Parathyroid adenoma (tissue), 2 donors: ENCODE results near the gene GPR183.

ENCODE experiments used
- H2AFZ ChIP-seq: fragments of 300-600 bp; sonication (generic); one replicate; pipeline ENCODE4 v1.7.0; 2017; ENCODE audit warnings: antibody characterized with exemption, mild to moderate bottlenecking
- H3K27ac ChIP-seq: fragments of 300-600 bp; sonication (generic); one replicate; pipeline ENCODE4 v1.7.0; 2017
- H3K27me3 ChIP-seq: fragments of 300-600 bp; sonication (generic); one replicate; pipeline ENCODE4 v1.7.0; 2017; ENCODE audit warnings: low read length; ENCODE audit not compliant: control insufficient read depth, insufficient read depth
- H3K36me3 ChIP-seq: fragments of 300-600 bp; sonication (generic); one replicate; pipeline ENCODE4 v1.7.0; 2017; ENCODE audit warnings: low read length; ENCODE audit not compliant: control insufficient read depth, insufficient read depth
- H3K4me1 ChIP-seq: fragments of 300-600 bp; sonication (generic); one replicate; pipeline ENCODE4 v1.7.0; 2017; ENCODE audit warnings: control low read depth
- H3K4me2 ChIP-seq: fragments of 300-600 bp; sonication (generic); one replicate; pipeline ENCODE4 v1.7.0; 2017; ENCODE audit warnings: low read length
- H3K4me3 ChIP-seq: fragments of 300-600 bp; sonication (generic); one replicate; pipeline ENCODE4 v1.7.0; 2017; ENCODE audit warnings: low read depth, low read length
- H3K79me2 ChIP-seq: fragments of 300-600 bp; sonication (generic); one replicate; pipeline ENCODE4 v1.7.0; 2017; ENCODE audit warnings: control low read depth
- H3K9ac ChIP-seq: fragments of 300-600 bp; sonication (generic); one replicate; pipeline ENCODE4 v1.7.0; 2017; ENCODE audit warnings: mild to moderate bottlenecking
- H3K9me3 ChIP-seq: fragments of 300-600 bp; sonication (generic); one replicate; pipeline ENCODE4 v1.7.0; 2017; ENCODE audit warnings: low read length; ENCODE audit not compliant: control insufficient read depth
- CTCF ChIP-seq: fragments of 300-600 bp; sonication (generic); IDR thresholded peaks from one replicate; pipeline ENCODE4 v1.7.0; 2017; ENCODE audit warnings: antibody characterized with exemption, mild to moderate bottlenecking
- donor health status: primary hyperparathyroidism.

Gene GPR183

GRCh38 chr13:99313501-99313900 is 6.3 kb upstream of the GPR183 start:
- Histone ChIP-seq H3K36me3 (no peaks in the 10 kb centered on the region), H2AFZ (no peak overlapping the region), H3K79me2 (no peaks in the 10 kb centered on the region), H3K4me2 (no peak overlapping the region), H3K4me3 (no peak overlapping the region), H3K4me1 (no peaks in the 10 kb centered on the region), H3K9me3 (no peaks in the 10 kb centered on the region), H3K9ac (no peak overlapping the region), H3K27ac (no peak overlapping the region), H3K27me3 (no peaks in the 10 kb centered on the region)
- TF ChIP-seq CTCF = no peak

GRCh38 chr13:99312493-99312883 is 5.3 kb upstream of the GPR183 start:
- TF ChIP-seq CTCF = no peak
- Histone ChIP-seq H3K9ac (no peak overlapping the region), H3K4me1 (no peaks in the 10 kb centered on the region), H3K4me3 (no peak overlapping the region), H2AFZ (no peak overlapping the region), H3K27me3 (no peaks in the 10 kb centered on the region), H3K79me2 (no peaks in the 10 kb centered on the region), H3K4me2 (no peak overlapping the region), H3K9me3 (no peaks in the 10 kb centered on the region), H3K36me3 (no peaks in the 10 kb centered on the region), H3K27ac (no peak overlapping the region)

GRCh38 chr13:99311748-99312492 is 4.7 kb upstream of the GPR183 start:
- Histone ChIP-seq H3K27ac (no peak overlapping the region), H3K4me2 (no peak overlapping the region), H3K9me3 (no peaks in the 10 kb centered on the region), H3K4me3 (no peak overlapping the region), H3K79me2 (no peaks in the 10 kb centered on the region), H3K27me3 (no peaks in the 10 kb centered on the region), H2AFZ (no peak overlapping the region), H3K9ac (no peak overlapping the region), H3K36me3 (no peaks in the 10 kb centered on the region), H3K4me1 (no peaks in the 10 kb centered on the region)
- TF ChIP-seq CTCF = no peak

GRCh38 chr13:99311137-99311536 is 3.9 kb upstream of the GPR183 start:
- Histone ChIP-seq H3K9ac (no peak overlapping the region), H3K36me3 (no peaks in the 10 kb centered on the region), H3K4me3 (no peak overlapping the region), H3K79me2 (no peaks in the 10 kb centered on the region), H3K9me3 (no peaks in the 10 kb centered on the region), H2AFZ (no peak overlapping the region), H3K4me1 (no peaks in the 10 kb centered on the region), H3K4me2 (no peak overlapping the region), H3K27ac (no peak overlapping the region), H3K27me3 (no peaks in the 10 kb centered on the region)
- no peak for TF ChIP-seq CTCF

- Histone ChIP-seq H3K9me3 (no peaks in the 10 kb centered on the region), H3K4me2 (no peak overlapping the region), H3K27ac (no peak overlapping the region), H3K79me2 (no peaks in the 10 kb centered on the region), H3K27me3 (no peaks in the 10 kb centered on the region), H2AFZ (no peak overlapping the region), H3K4me1 (no peaks in the 10 kb centered on the region), H3K4me3 (no peak overlapping the region), H3K9ac (no peak overlapping the region), H3K36me3 (no peaks in the 10 kb centered on the region)
- no peak for TF ChIP-seq CTCF
Measured at GRCh38 chr13:99310382-99311031, 3.3 kb upstream of the GPR183 start.
